HepG2 (cell line): ENCODE results near the gene OR4D9. TPM values are rescaled to one million over a fixed set of nuclear protein-coding genes. Genes with fewer than 3 reads are reported as not detected.

Source experiments
- CSRNP1 ChIP-seq: sonication (generic); formaldehyde crosslinking; IDR thresholded peaks from 2 replicates; pipeline ENCODE4 v1.8.1; 2023; ENCODE audit warnings: mild to moderate bottlenecking, missing genetic modification reagents
- DNMT1 ChIP-seq: sonication (generic); formaldehyde crosslinking; IDR thresholded peaks from 2 replicates; pipeline ENCODE4 v1.5.1; 2020; ENCODE audit warnings: mild to moderate bottlenecking, missing genetic modification reagents
- FOXK2 ChIP-seq: fragments of 450-650 bp; IDR thresholded peaks from 2 replicates; pipeline ENCODE4 v1.6.1; 2016
- GABPA ChIP-seq, 2 experiments: IDR thresholded peaks; 2 replicates each; pipeline ENCODE4 v1.6.1; 2011 to 2016; ENCODE audit warnings: low read depth in 2 of 2, low read length in 1 of 2, missing biosample characterization in 1 of 2, missing genetic modification characterization in 1 of 2
- HMG20A ChIP-seq: IDR thresholded peaks from 2 replicates; pipeline ENCODE4 v1.6.1; 2016; ENCODE audit warnings: borderline replicate concordance
- HNF1B ChIP-seq: sonication (generic); formaldehyde crosslinking; IDR thresholded peaks from 2 replicates; pipeline ENCODE4 v1.5.1; 2020; ENCODE audit warnings: mild to moderate bottlenecking, moderate library complexity, missing genetic modification reagents
- IRF2 ChIP-seq: IDR thresholded peaks from 2 replicates; pipeline ENCODE4 v1.6.1; 2018; ENCODE audit warnings: missing genetic modification reagents, missing compliant biosample characterization
- POGZ ChIP-seq: sonication (generic); formaldehyde crosslinking; IDR thresholded peaks from 2 replicates; pipeline ENCODE4 v1.4.0; 2020; ENCODE audit warnings: mild to moderate bottlenecking, missing genetic modification reagents
- SNAI1 ChIP-seq: sonication (generic); formaldehyde crosslinking; IDR thresholded peaks from 2 replicates; pipeline ENCODE4 v1.5.0; 2020; ENCODE audit warnings: mild to moderate bottlenecking, missing genetic modification reagents, borderline replicate concordance
- ZC3H4 ChIP-seq: sonication (generic); formaldehyde crosslinking; IDR thresholded peaks from 2 replicates; pipeline ENCODE4 v1.4.0; 2020; ENCODE audit warnings: missing genetic modification reagents, borderline replicate concordance
- ZNF317 ChIP-seq: sonication (generic); formaldehyde crosslinking; IDR thresholded peaks from 2 replicates; pipeline ENCODE4 v1.5.0; 2020; ENCODE audit warnings: mild to moderate bottlenecking, missing genetic modification reagents
- ZNF367 ChIP-seq: sonication (generic); formaldehyde crosslinking; IDR thresholded peaks from 2 replicates; pipeline ENCODE4 v1.4.0; 2020; ENCODE audit warnings: missing genetic modification reagents, borderline replicate concordance
- ZNF407 ChIP-seq: sonication (generic); formaldehyde crosslinking; IDR thresholded peaks from one replicate; pipeline ENCODE4 v1.5.1; 2020; ENCODE audit warnings: mild to moderate bottlenecking, missing genetic modification reagents; ENCODE audit errors: not compliant biosample characterization
- ZNF432 ChIP-seq: sonication (generic); formaldehyde crosslinking; IDR thresholded peaks from 2 replicates; pipeline ENCODE4 v1.5.0; 2020; ENCODE audit warnings: missing genetic modification reagents, mild to moderate bottlenecking, borderline replicate concordance
- ZNF563 ChIP-seq: sonication (generic); formaldehyde crosslinking; IDR thresholded peaks from 2 replicates; pipeline ENCODE4 v1.8.0; 2022; ENCODE audit warnings: mild to moderate bottlenecking, moderate library complexity, missing genetic modification reagents
- ZNF607 ChIP-seq: sonication (generic); formaldehyde crosslinking; IDR thresholded peaks from 2 replicates; pipeline ENCODE4 v1.5.1; 2020; ENCODE audit warnings: missing genetic modification reagents, mild to moderate bottlenecking, borderline replicate concordance
- ZNF629 ChIP-seq: sonication (generic); formaldehyde crosslinking; conservative IDR thresholded peaks from 2 replicates; pipeline ENCODE4 v1.5.0; 2020; ENCODE audit warnings: missing genetic modification reagents
- ZNF747 ChIP-seq: sonication (generic); formaldehyde crosslinking; IDR thresholded peaks from 2 replicates; pipeline ENCODE4 v1.8.1; 2023; ENCODE audit warnings: missing genetic modification reagents, mild to moderate bottlenecking, borderline replicate concordance
- ZNF749 ChIP-seq: sonication (generic); formaldehyde crosslinking; IDR thresholded peaks from 2 replicates; pipeline ENCODE4 v1.8.0; 2022; ENCODE audit warnings: mild to moderate bottlenecking, missing genetic modification reagents, moderate library complexity, borderline replicate concordance
- polyA plus RNA-seq, 8 experiments: library from polyadenylated mRNA; depleted of rRNA in 3 of 8; stranded (reverse) in 7 of 8; unstranded in 1 of 8; fragments of >200 nt; fragmentation: Illumina TruSeq in 4 of 8; extraction: Trizol in 4 of 8; gene quantifications; 2 replicates each; pipeline versions ENCODE4 v1.2.1 to v1.2.3, GENCODE V29; 2011 to 2016; ENCODE audit warnings: low read depth in 4 of 8, missing spikeins in 1 of 8, mixed read lengths in 1 of 8; ENCODE audit not compliant: insufficient read depth in 1 of 8
- total RNA-seq, 5 experiments: library from RNA; depleted of rRNA; stranded (reverse); fragments of >200 nt; fragmentation: Illumina TruSeq; extraction: Trizol; gene quantifications; 2 replicates each; pipeline ENCODE4 v1.2.3, GENCODE V29; 2016; ENCODE audit warnings: low read depth in 1 of 5

Gene OR4D9
- total and polyA plus RNA-seq, 2 of the 13 experiments (the other 11 are each of a cell fraction or from before 2014, with no cell fraction given): not detected

- TF ChIP-seq ZNF407 (CRISPR knock-in tag) (no peak), FOXK2 (0 out of 2 replicates have a peak, but pooled peaks have one; percentile 50), HMG20A (CRISPR knock-in tag) (no peak; the same call in 1 of the 2 replicates), ZNF747 (CRISPR knock-in tag) (peak; percentile 96), ZNF432 (CRISPR knock-in tag) (no peak), DNMT1 (CRISPR knock-in tag) (no peak), IRF2 (peak; percentile 48), ZNF563 (no peak), CSRNP1 (CRISPR knock-in tag) (peak; percentile 39; the same call in 1 of the 2 replicates), GABPA (IDR thresholded peaks at IDR 0.05; ENCODE audit: low read depth, low read length) (no peak), GABPA (CRISPR knock-in tag; IDR thresholded peaks at IDR 0.05; ENCODE audit: low read depth) (peak; percentile 42; the same call in 1 of the 2 replicates), ZNF749 (peak; percentile 89; the same call in 1 of the 2 replicates), ZNF629 (CRISPR knock-in tag) (peak; percentile 37; the same call in 1 of the 2 replicates), SNAI1 (CRISPR knock-in tag) (peak; percentile 59; the same call in 1 of the 2 replicates), ZNF367 (CRISPR knock-in tag) (no peak), HNF1B (CRISPR knock-in tag) (peak; percentile 50; the same call in 1 of the 2 replicates), ZNF317 (CRISPR knock-in tag) (no peak), POGZ (CRISPR knock-in tag) (peak; percentile 60; the same call in 1 of the 2 replicates), ZNF607 (CRISPR knock-in tag) (peak; percentile 78; the same call in 1 of the 2 replicates), ZC3H4 (CRISPR knock-in tag) (no peak)
These were observed 39.1 kb downstream of the OR4D9 start (continued) for GRCh38 chr11:59550368-59550841.
